COLO668 (cell line): ENCODE results near the gene ANAPC16.
"Not testable (repeated sequence)": the region's sequence is repeated elsewhere in the genome, so short reads cannot be mapped to it uniquely, and the experiment has no call there.

Experiments used
- DNase-seq: peaks from one replicate; lab custom pipeline; 2025; ENCODE audit not compliant: unreplicated experiment; lab: John Stamatoyannopoulos, UW

ANAPC16 gene

GRCh38 chr10:72215611-72216549 lies at the start of gene ANAPC16, which contains the start of gene ASCC1:
ANAPC16 (plus strand) TSS chr10:72216012; CDS start chr10:72223915, 7,903 bp downstream.
ASCC1 (minus strand) TSS chr10:72216276; CDS start chr10:72213298, 2,978 bp downstream.
- DNase-seq: peak; percentile 88

- no peak for DNase-seq
Measured at GRCh38 chr10:72167118-72167517, 48.7 kb upstream of the ANAPC16 start.

- DNase-seq: no peak
Measured at GRCh38 chr10:72170263-72170662, 45.5 kb upstream of the ANAPC16 start.

- no peak for DNase-seq
Measured at GRCh38 chr10:72170733-72171132, 45.1 kb upstream of the ANAPC16 start.

GRCh38 chr10:72171175-72171630 lies 44.6 kb upstream of the ANAPC16 start:
- DNase-seq: no peak

GRCh38 chr10:72173262-72173618 lies 42.6 kb upstream of the ANAPC16 start:
- DNase-seq: no peak

- DNase-seq: no peak
Measured at GRCh38 chr10:72173619-72174296, 42.1 kb upstream of the ANAPC16 start.

GRCh38 chr10:72174297-72174662 lies 41.5 kb upstream of the ANAPC16 start:
- no peak for DNase-seq

GRCh38 chr10:72175149-72175548 lies 40.7 kb upstream of the ANAPC16 start:
- DNase-seq: no peak

GRCh38 chr10:72176701-72177100 lies 39.1 kb upstream of the ANAPC16 start:
- DNase-seq: no peak

- no peak for DNase-seq
Measured at GRCh38 chr10:72177454-72177853, 38.4 kb upstream of the ANAPC16 start.

GRCh38 chr10:72184156-72184555 lies 31.7 kb upstream of the ANAPC16 start:
- no peak for DNase-seq

- no peak for DNase-seq
Measured at GRCh38 chr10:72186258-72186981, 29.4 kb upstream of the ANAPC16 start.

- no peak for DNase-seq
Measured at GRCh38 chr10:72186982-72187330, 28.9 kb upstream of the ANAPC16 start.

- no peak for DNase-seq
Measured at GRCh38 chr10:72194949-72195348, 20.9 kb upstream of the ANAPC16 start.

- DNase-seq: no peak
Measured at GRCh38 chr10:72200883-72201282, 14.9 kb upstream of the ANAPC16 start.

GRCh38 chr10:72201293-72201692 lies 14.5 kb upstream of the ANAPC16 start:
- DNase-seq: no peak

- DNase-seq: no peak
Measured at GRCh38 chr10:72204296-72204695, 11.5 kb upstream of the ANAPC16 start.

GRCh38 chr10:72204724-72205123 lies 11.1 kb upstream of the ANAPC16 start:
- no peak for DNase-seq

- DNase-seq: no peak
Measured at GRCh38 chr10:72206511-72207229, 9.1 kb upstream of the ANAPC16 start.

- DNase-seq: not testable (repeated sequence)
Measured at GRCh38 chr10:72208526-72208925, 7.3 kb upstream of the ANAPC16 start.
